GM08714 (cell line): ENCODE measurements around the gene NUP35.
"Not testable (repeated sequence)": the region's sequence is repeated elsewhere in the genome, so short reads cannot be mapped to it uniquely, and the experiment has no call there.

Source experiments
- H3K4me3 ChIP-seq: fragments of 200-500 bp; sonication (Bioruptor generic); 2 replicates; pipeline ENCODE4 v1.5.1; 2014; ENCODE audit warnings: mild to moderate bottlenecking, low read length, inconsistent platforms
- ZNF274 ChIP-seq: IDR thresholded peaks from 2 replicates; pipeline ENCODE4 v1.6.1; 2012; ENCODE audit warnings: mild to moderate bottlenecking, low read depth, low read length

Gene NUP35

DNA sequence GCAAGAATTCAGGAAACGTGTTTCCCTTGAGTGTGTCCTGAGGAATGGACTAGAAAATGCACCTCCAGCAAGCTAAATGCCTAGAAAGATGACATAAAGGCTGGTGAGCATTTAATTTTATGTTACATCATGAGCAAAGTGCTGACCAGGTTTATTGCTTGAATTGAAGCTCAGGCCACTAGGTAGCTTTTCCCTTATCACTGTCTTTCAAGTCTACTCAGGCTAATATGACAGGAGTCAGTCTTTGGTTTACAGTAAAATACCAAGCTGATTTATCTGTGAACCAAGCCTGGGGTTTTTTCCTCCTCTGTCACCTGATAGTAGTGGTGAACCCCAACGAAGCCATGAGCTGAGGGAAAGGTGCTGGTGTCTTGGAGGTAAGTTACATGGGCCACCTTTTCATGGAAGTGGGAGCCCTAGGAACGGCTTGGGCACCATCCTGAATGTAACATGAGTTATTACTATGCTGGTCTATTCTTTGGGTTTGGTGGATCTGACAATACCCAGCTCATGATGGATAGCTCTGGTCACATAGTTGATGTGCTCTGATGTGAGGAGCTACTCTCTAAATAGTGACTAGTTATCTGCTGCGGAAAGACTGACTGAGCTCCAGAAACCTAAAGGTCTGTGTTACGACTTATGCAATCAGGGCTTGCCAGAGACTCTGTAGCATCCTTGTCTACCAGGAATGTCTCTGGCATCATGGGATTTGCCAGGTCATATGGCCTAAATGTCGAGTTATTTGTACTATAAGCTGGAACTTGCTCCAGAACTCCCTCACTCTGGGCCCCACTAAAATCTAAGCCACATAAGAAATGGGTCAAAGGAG is 39.8 kb downstream of the NUP35 start:
- TF ChIP-seq ZNF274, result no peak
- no peak overlapping the region for H3K4me3 ChIP-seq

DNA sequence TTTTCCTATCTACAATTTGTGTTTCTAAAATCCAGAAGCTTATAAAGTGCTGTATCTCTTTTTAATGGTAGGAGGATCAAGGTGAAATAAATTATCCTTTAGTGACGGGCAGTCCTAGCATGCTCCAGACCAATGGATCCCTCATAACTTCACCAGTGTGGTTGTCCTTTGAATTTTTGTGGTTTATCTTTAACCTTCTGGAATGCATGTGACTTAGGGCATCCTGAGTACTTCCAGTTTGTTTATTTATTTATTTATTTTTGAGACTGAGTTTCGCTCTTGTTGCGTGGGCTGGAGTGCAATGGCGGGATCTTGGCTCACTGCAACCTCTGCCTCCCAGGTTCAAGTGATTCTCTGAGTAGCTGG is 40.4 kb downstream of the NUP35 start:
- no peak for TF ChIP-seq ZNF274
- no peak overlapping the region for H3K4me3 ChIP-seq

GRCh38 chr2:183166210-183166609 is 42.0 kb downstream of the NUP35 start:
- no peak overlapping the region for H3K4me3 ChIP-seq
- TF ChIP-seq ZNF274, result no peak

GRCh38 chr2:183166976-183167375 is 42.7 kb downstream of the NUP35 start:
- not testable (repeated sequence) for H3K4me3 ChIP-seq

DNA sequence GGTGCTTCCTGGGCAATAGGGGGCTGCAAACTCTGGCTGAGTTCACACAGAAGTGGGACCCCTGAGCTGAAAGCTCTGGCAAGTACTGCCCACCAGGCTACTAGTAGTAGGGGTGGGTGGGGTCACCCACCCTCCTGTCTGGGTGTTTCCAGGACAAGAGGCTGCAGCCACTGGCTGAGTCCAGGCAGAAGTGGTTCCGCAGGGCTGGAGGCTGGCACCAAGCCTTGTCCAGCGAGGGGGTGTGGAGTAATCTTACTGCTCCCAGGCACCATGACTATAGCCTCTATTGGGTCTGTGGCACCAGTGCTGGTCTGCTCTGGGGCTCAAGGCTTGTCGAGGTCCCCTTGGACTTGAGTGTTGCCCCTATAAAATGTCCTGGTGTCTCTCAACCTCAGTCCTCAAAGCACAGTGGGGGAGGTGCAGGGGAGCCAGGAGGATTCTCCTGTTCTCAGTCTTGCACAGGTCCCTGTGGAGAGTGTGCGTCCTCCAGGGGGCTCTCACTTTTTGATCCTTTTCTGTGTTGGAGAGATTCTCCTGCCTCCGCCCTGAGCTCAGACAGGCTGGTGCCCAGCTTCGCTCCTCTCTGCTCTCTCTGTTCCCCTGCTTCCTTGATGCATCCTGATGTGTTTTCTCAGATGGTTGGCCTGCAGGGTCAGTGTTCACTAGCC is 48.1 kb downstream of the NUP35 start:
- H3K4me3 ChIP-seq, result no peak overlapping the region
- no peak for TF ChIP-seq ZNF274

GRCh38 chr2:183179156-183179555 is 54.9 kb downstream of the NUP35 start:
- no peak for TF ChIP-seq ZNF274

DNA sequence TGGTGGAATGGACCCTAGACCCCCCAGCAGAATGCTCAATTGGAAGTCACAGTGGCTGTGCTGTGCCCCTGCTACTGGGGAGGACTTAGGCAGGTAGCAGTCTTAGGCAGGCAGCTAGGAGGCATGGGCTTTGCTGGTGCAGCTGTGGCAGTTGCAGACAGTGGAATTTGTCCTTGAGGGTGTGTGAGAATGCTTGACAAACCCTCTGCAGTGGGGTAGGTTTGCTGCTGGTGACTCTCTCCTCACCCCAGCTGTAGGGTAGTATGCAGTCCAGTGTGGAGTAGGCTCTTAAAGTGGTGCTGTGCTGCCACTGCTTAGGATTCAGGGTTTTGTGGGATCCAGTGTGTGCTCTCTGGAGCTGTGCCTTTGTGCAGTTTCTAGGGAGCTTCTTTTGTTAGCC is 61.3 kb downstream of the NUP35 start:
- no peak overlapping the region for H3K4me3 ChIP-seq
- TF ChIP-seq ZNF274, result no peak

More at GRCh38 chr2:183179156-183179555, 54.9 kb downstream of the NUP35 start:
- no peak overlapping the region for H3K4me3 ChIP-seq

GRCh38 chr2:183186296-183186695 is 62.1 kb downstream of the NUP35 start:
- no peak for TF ChIP-seq ZNF274
- H3K4me3 ChIP-seq, result no peak overlapping the region

- H3K4me3 ChIP-seq, result no peak overlapping the region
- TF ChIP-seq ZNF274, result no peak
Measured at GRCh38 chr2:183186766-183187165, 62.5 kb downstream of the NUP35 start.

DNA sequence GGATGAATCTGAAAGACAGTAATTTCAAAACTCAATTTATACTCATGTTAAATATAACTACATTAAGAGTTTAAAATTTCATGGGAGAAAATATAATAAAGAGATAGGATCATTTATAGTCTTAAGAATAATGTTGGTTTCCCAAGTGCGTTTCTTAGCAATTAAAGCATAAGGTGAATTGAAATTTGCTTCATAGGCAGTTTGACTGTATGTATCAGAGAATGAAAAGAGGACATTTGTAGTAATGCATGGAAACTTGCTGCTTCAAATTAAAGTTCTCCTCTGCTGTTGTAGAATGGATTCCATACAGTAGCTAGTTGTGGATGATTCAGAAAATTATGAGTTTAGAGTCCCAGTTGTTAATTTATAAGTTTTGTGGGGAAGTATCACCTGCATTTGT is 68.1 kb downstream of the NUP35 start:
- H3K4me3 ChIP-seq, result no peak overlapping the region
- no peak for TF ChIP-seq ZNF274

GRCh38 chr2:183193904-183194303 is 69.7 kb downstream of the NUP35 start:
- no peak overlapping the region for H3K4me3 ChIP-seq
- no peak for TF ChIP-seq ZNF274

- no peak overlapping the region for H3K4me3 ChIP-seq
- TF ChIP-seq ZNF274, result no peak
Measured at GRCh38 chr2:183195397-183195796, 71.2 kb downstream of the NUP35 start.

DNA sequence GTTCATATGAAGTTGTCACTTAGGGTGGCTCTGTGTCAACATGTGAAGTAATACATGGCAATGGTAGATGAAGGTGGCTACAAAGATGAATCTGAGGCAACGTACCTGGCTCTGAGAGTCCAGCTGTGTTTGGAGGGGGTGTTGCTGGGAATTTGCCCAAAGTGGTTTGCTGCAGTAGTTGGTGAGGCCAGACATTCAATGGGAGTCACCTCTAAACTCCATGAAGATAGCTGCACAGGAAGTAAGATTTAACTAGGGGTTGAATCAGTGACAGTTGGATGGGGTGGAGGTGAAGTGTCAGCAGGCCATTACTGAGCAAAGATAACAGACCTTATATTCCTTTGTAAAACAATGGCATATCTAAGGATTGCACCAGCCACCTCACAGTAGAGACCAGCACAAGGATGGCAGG is 71.8 kb downstream of the NUP35 start:
- no peak for TF ChIP-seq ZNF274
- H3K4me3 ChIP-seq, result no peak overlapping the region

DNA sequence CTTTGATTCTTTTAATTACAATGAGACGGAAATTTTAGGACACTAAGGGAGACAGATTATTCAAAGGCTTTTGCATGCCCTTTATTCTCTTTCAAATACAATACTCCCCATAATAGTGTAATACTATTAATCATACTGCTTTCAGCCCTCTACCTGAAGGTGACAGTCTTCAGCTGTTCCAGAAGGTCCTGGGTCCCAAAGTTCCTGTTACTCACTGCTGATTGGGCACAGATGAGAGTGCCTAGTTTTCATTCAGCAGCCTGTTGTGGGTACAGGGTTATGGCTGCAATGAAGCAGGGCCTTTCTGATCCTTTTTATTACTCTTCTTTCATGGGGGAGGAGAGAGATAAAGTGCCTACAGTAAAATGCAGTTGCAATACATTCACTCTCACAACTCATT is 80.2 kb downstream of the NUP35 start:
- no peak for TF ChIP-seq ZNF274
- H3K4me3 ChIP-seq, result no peak overlapping the region

DNA sequence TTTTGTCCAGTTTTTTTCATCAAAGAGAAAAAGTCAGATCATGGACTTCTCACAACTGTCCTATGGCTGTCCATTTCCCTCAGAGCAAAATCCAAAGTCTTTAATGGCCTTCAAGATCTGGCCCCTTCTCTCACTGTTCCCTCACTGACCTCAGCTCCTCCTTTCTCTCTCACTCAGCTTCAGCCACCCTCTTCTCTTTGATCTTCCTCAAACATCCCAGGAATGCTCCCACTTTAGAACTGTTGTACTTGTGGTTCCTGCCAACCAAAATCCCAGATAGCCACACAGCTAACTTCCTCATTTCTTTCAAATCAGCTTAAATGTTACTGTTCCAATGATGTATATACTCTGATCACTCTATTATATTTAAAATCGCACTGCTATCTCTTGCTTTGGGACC is 82.9 kb downstream of the NUP35 start:
- no peak for TF ChIP-seq ZNF274
- no peak overlapping the region for H3K4me3 ChIP-seq

DNA sequence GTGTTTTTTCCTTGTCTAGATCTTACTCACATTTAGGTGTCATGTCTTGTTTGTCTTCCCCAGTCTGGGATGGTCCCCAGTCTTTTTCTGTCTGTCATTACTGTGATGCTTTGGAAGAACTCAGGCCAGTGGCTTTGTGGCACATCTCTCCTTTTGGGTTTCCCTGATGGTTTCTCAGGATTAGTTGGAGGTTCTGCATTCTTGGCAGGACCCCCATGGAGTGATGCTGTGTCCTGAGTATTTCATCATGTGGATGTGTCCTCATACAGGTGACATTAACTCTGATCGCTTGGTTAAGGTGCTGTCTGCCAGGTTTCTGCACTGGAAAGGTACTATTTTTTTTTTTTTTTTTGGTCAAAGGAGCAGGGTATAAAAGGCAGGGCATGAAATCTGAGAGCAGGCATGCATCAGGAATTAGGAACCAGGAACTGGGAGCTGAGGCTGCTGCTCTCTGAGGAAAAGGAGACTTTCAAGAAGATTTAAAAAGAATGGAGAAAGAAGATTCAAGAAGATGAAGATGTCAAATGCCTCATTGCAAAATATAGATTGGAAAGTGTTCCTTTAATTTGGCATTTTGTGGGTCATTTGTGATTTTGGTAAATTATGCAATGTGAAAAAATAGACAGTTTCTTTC is 85.3 kb downstream of the NUP35 start:
- no peak for TF ChIP-seq ZNF274
- H3K4me3 ChIP-seq, result no peak overlapping the region
